ENCODE data around the gene C8B. TPM values are rescaled to one million over a fixed set of nuclear protein-coding genes. Genes with fewer than 3 reads are reported as not detected.

C8B gene
- total and polyA plus RNA-seq, 2 of the 13 experiments (the other 11 are each of a cell fraction or from before 2014, with no cell fraction given): 8.4 to 11.3 TPM

- no peak for TF ChIP-seq THYN1 (CRISPR knock-in tag; IDR thresholded peaks at IDR 0.05; ENCODE audit: borderline replicate concordance, low read depth)
- TF ChIP-seq SOX6 (IDR thresholded peaks at IDR 0.05): no peak
- no peak for TF ChIP-seq SOX6 (CRISPR knock-in tag; IDR thresholded peaks at IDR 0.05)
- no peak for TF ChIP-seq HNF4G (IDR thresholded peaks at IDR 0.05; ENCODE audit: borderline replicate concordance, low read depth, low read length)
- no peak for TF ChIP-seq HNF4G (CRISPR knock-in tag; IDR thresholded peaks at IDR 0.05; ENCODE audit: borderline replicate concordance, low read depth)
- no peak for TF ChIP-seq ZNF251 (CRISPR knock-in tag; IDR thresholded peaks at IDR 0.05)
- TF ChIP-seq ZNF10 (CRISPR knock-in tag; IDR thresholded peaks at IDR 0.05; ENCODE audit: borderline replicate concordance, low read depth): no peak
- no peak for TF ChIP-seq KDM3A (CRISPR knock-in tag; IDR thresholded peaks at IDR 0.05; ENCODE audit: low read depth)
- TF ChIP-seq SIX1 (CRISPR knock-in tag; IDR thresholded peaks at IDR 0.05; ENCODE audit: borderline replicate concordance): no peak
- TF ChIP-seq SRY (CRISPR knock-in tag; IDR thresholded peaks at IDR 0.05): no peak
- TF ChIP-seq ZBTB37 (CRISPR knock-in tag; IDR thresholded peaks at IDR 0.05): no peak
- TF ChIP-seq ZNF558 (CRISPR knock-in tag; IDR thresholded peaks at IDR 0.05; ENCODE audit: borderline replicate concordance): no peak
- TF ChIP-seq NONO (IDR thresholded peaks at IDR 0.05): no peak
- 0 out of 2 replicates have a peak, but pooled peaks have one; percentile 5 for TF ChIP-seq NONO (CRISPR knock-in tag; conservative IDR thresholded peaks at IDR 0.05)
- no peak for TF ChIP-seq NCOA5 (CRISPR knock-in tag; IDR thresholded peaks at IDR 0.05)
- TF ChIP-seq MTA1 (CRISPR knock-in tag; IDR thresholded peaks at IDR 0.05; ENCODE audit: borderline replicate concordance): no peak
- no peak for TF ChIP-seq NFE2 (CRISPR knock-in tag; IDR thresholded peaks at IDR 0.05)
- no peak for TF ChIP-seq ZFP91 (CRISPR knock-in tag; IDR thresholded peaks at IDR 0.05; ENCODE audit: borderline replicate concordance)
- TF ChIP-seq ZNF768 (CRISPR knock-in tag; IDR thresholded peaks at IDR 0.05): no peak
Measured at GRCh38 chr1:56967355-56967754, 1.5 kb upstream of the C8B start (continued).

Measured in HepG2 (cell line).